HEK293 (cell line): ENCODE results near the gene SORCS3.

ENCODE experiments used
- CTCF ChIA-PET: fragments of 350-600 bp; formaldehyde crosslinking; extraction: SDS; loops from one replicate; lab custom pipeline; 2021; ENCODE audit warnings: antibody characterized with exemption; lab: Yijun Ruan, JAX
- POLR2A ChIA-PET: fragments of 300-600 bp; formaldehyde crosslinking; extraction: SDS; loops from one replicate; lab custom pipeline; 2020; ENCODE audit warnings: antibody characterized with exemption, inconsistent platforms; lab: Yijun Ruan, JAX
- H3K27ac ChIP-seq: fragments of 200-500 bp; sonication (Bioruptor generic); 2 replicates; pipeline ENCODE4 v1.5.1; 2014; ENCODE audit warnings: low read depth, low read length, control low read depth, inconsistent platforms; ENCODE audit errors: extremely low read depth
- H3K36me3 ChIP-seq, 2 experiments: fragments of 200-500 bp in 1 of 2; sonication (Bioruptor generic) in 1 of 2; 1 replicate in 1 of 2; 2 replicates in 1 of 2; pipeline ENCODE4 v1.5.1; 2014 to 2017; ENCODE audit warnings: inconsistent platforms in 2 of 2, low read length in 2 of 2; ENCODE audit not compliant: control insufficient read depth in 2 of 2, insufficient read depth in 1 of 2
- H3K4me1 ChIP-seq: fragments of 200-500 bp; sonication (Bioruptor generic); 2 replicates; pipeline ENCODE4 v1.5.1; 2014; ENCODE audit warnings: mild to moderate bottlenecking, low read length, inconsistent platforms; ENCODE audit not compliant: control insufficient read depth, insufficient read depth
- H3K4me3 ChIP-seq: 2 replicates; pipeline ENCODE4 v1.5.1; 2011; ENCODE audit warnings: low read depth, mild to moderate bottlenecking, control low read depth, low read length, moderate library complexity
- H3K9me3 ChIP-seq: fragments of 200-500 bp; sonication (Bioruptor generic); 2 replicates; pipeline ENCODE4 v1.5.1; 2014; ENCODE audit warnings: low read depth, low read length, inconsistent platforms; ENCODE audit not compliant: control insufficient read depth, insufficient read depth
- KLF7 ChIP-seq: fragments of 450-650 bp; formaldehyde crosslinking; IDR thresholded peaks from 2 replicates; pipeline ENCODE4 v1.5.1; 2016; ENCODE audit warnings: missing biosample characterization, missing genetic modification characterization, borderline replicate concordance
- MEIS1 ChIP-seq: sonication (generic); formaldehyde crosslinking; IDR thresholded peaks from 2 replicates; pipeline ENCODE4 v1.8.1; 2022; ENCODE audit warnings: missing genetic modification reagents, mild to moderate bottlenecking, borderline replicate concordance
- ZBTB11 ChIP-seq: fragments of 450-650 bp; formaldehyde crosslinking; conservative IDR thresholded peaks from 2 replicates; pipeline ENCODE4 v1.5.1; 2016; ENCODE audit warnings: low read depth, missing biosample characterization, missing genetic modification characterization
- ZBTB20 ChIP-seq: fragments of 450-650 bp; formaldehyde crosslinking; IDR thresholded peaks from 2 replicates; pipeline ENCODE4 v1.5.1; 2016; ENCODE audit warnings: missing biosample characterization, missing genetic modification characterization
- ZBTB44 ChIP-seq: fragments of 450-650 bp; IDR thresholded peaks from 2 replicates; pipeline ENCODE4 v1.5.1; 2018; ENCODE audit warnings: missing biosample characterization, mild to moderate bottlenecking, missing genetic modification characterization
- ZNF174 ChIP-seq: fragments of 450-650 bp; formaldehyde crosslinking; IDR thresholded peaks from 2 replicates; pipeline ENCODE4 v1.5.0; 2017; ENCODE audit warnings: missing biosample characterization, mild to moderate bottlenecking, missing genetic modification characterization
- ZNF19 ChIP-seq: fragments of 450-650 bp; formaldehyde crosslinking; IDR thresholded peaks from 2 replicates; pipeline ENCODE4; 2016; ENCODE audit warnings: missing biosample characterization, missing genetic modification characterization, low read depth
- ZNF404 ChIP-seq: fragments of 450-650 bp; formaldehyde crosslinking; IDR thresholded peaks from 2 replicates; pipeline ENCODE4 v1.5.1; 2017; ENCODE audit warnings: missing biosample characterization, missing genetic modification characterization
- ZNF426 ChIP-seq: fragments of 450-650 bp; formaldehyde crosslinking; IDR thresholded peaks from 2 replicates; pipeline ENCODE4 v1.5.1; 2017; ENCODE audit warnings: missing biosample characterization, missing genetic modification characterization, mild to moderate bottlenecking, inconsistent platforms, moderate library complexity
- ZNF548 ChIP-seq: fragments of 450-650 bp; formaldehyde crosslinking; IDR thresholded peaks from 2 replicates; pipeline ENCODE4 v1.5.1; 2016; ENCODE audit warnings: missing biosample characterization, missing genetic modification characterization
- ZNF585B ChIP-seq: fragments of 450-650 bp; formaldehyde crosslinking; IDR thresholded peaks from 2 replicates; pipeline ENCODE4 v1.5.1; 2016; ENCODE audit warnings: missing biosample characterization, missing genetic modification characterization
- ZNF664 ChIP-seq: fragments of 450-650 bp; formaldehyde crosslinking; IDR thresholded peaks from 2 replicates; pipeline ENCODE4 v1.5.1; 2016; ENCODE audit warnings: missing biosample characterization, missing genetic modification characterization
- ZNF76 ChIP-seq: fragments of 450-650 bp; formaldehyde crosslinking; IDR thresholded peaks from 2 replicates; pipeline ENCODE4; 2016; ENCODE audit warnings: low read depth, missing biosample characterization, missing genetic modification characterization, borderline replicate concordance
- ZNF837 ChIP-seq: fragments of 450-650 bp; formaldehyde crosslinking; IDR thresholded peaks from 2 replicates; pipeline ENCODE4 v1.5.1; 2016; ENCODE audit warnings: missing biosample characterization, missing genetic modification characterization
- ZSCAN23 ChIP-seq: fragments of 450-650 bp; formaldehyde crosslinking; IDR thresholded peaks from 2 replicates; pipeline ENCODE4 v1.5.1; 2016; ENCODE audit warnings: missing biosample characterization, missing genetic modification characterization
- ZSCAN30 ChIP-seq: fragments of 450-650 bp; IDR thresholded peaks from 2 replicates; pipeline ENCODE4 v1.5.1; 2018; ENCODE audit warnings: missing biosample characterization, mild to moderate bottlenecking, missing genetic modification characterization, moderate library complexity
- ZSCAN5A ChIP-seq: fragments of 450-650 bp; formaldehyde crosslinking; IDR thresholded peaks from 2 replicates; pipeline ENCODE4 v1.5.1; 2016; ENCODE audit warnings: missing biosample characterization, missing genetic modification characterization
- TF ChIP-seq, protein P1 (sequence below): fragments of 450-650 bp; formaldehyde crosslinking; IDR thresholded peaks from 2 replicates; pipeline ENCODE4 v1.5.1; 2016; ENCODE audit warnings: missing biosample characterization, missing genetic modification characterization
- TF ChIP-seq, protein P2 (sequence below): fragments of 450-650 bp; formaldehyde crosslinking; IDR thresholded peaks from 2 replicates; pipeline ENCODE4 v1.5.1; 2017; ENCODE audit warnings: missing biosample characterization, missing genetic modification characterization

The SORCS3 gene

GRCh38 chr10:104844073-104844472 is 203.0 kb downstream of the SORCS3 start:
- ChIA-PET CTCF (interaction anchor here (0.6 kb wide), 1 partner anchor 680 kb away, joined by 4 read pairs; no protein-coding TSS in a partner anchor), POLR2A (no interaction called here)
- Histone ChIP-seq H3K27ac (no peak overlapping the region), H3K36me3 (no peaks in the 10 kb centered on the region), H3K4me1 (no peaks in the 10 kb centered on the region), H3K9me3 (no peaks in the 10 kb centered on the region), H3K4me3 (no peak overlapping the region)
- TF ChIP-seq ZBTB20 (tag by site-specific recombination), result no peak
- TF ChIP-seq ZNF664 (tag by site-specific recombination), result no peak
- TF ChIP-seq, protein P1, sequence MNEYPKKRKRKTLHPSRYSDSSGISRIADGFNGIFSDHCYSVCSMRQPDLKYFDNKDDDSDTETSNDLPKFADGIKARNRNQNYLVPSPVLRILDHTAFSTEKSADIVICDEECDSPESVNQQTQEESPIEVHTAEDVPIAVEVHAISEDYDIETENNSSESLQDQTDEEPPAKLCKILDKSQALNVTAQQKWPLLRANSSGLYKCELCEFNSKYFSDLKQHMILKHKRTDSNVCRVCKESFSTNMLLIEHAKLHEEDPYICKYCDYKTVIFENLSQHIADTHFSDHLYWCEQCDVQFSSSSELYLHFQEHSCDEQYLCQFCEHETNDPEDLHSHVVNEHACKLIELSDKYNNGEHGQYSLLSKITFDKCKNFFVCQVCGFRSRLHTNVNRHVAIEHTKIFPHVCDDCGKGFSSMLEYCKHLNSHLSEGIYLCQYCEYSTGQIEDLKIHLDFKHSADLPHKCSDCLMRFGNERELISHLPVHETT (tag by site-specific recombination), result no peak
- TF ChIP-seq KLF7, result no peak
- no peak for TF ChIP-seq ZNF19
- no peak for TF ChIP-seq ZBTB44 (tag by site-specific recombination)
- no peak for TF ChIP-seq ZSCAN30 (tag by site-specific recombination)
- no peak for TF ChIP-seq MEIS1 (CRISPR knock-in tag)
- no peak for TF ChIP-seq ZNF404
- TF ChIP-seq ZNF585B (tag by site-specific recombination), result no peak
- TF ChIP-seq ZBTB11 (tag by site-specific recombination), result no peak
- no peak for TF ChIP-seq ZNF837 (tag by site-specific recombination)
- TF ChIP-seq ZNF548 (tag by site-specific recombination), result no peak
- no peak for TF ChIP-seq ZSCAN23 (tag by site-specific recombination)
- TF ChIP-seq, protein P2, sequence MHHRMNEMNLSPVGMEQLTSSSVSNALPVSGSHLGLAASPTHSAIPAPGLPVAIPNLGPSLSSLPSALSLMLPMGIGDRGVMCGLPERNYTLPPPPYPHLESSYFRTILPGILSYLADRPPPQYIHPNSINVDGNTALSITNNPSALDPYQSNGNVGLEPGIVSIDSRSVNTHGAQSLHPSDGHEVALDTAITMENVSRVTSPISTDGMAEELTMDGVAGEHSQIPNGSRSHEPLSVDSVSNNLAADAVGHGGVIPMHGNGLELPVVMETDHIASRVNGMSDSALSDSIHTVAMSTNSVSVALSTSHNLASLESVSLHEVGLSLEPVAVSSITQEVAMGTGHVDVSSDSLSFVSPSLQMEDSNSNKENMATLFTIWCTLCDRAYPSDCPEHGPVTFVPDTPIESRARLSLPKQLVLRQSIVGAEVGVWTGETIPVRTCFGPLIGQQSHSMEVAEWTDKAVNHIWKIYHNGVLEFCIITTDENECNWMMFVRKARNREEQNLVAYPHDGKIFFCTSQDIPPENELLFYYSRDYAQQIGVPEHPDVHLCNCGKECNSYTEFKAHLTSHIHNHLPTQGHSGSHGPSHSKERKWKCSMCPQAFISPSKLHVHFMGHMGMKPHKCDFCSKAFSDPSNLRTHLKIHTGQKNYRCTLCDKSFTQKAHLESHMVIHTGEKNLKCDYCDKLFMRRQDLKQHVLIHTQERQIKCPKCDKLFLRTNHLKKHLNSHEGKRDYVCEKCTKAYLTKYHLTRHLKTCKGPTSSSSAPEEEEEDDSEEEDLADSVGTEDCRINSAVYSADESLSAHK, result no peak
- TF ChIP-seq ZSCAN5A (tag by site-specific recombination), result no peak
- no peak for TF ChIP-seq ZNF174 (tag by site-specific recombination)
- TF ChIP-seq ZNF426 (tag by site-specific recombination), result no peak
- no peak for TF ChIP-seq ZNF76
